OCI-LY1 (cell line): ENCODE data around the gene TBX1.

Source experiments
- H2AFZ ChIP-seq: fragments of 200-600 bp; sonication (generic), shearing (Covaris generic); 2 replicates; pipeline ENCODE4 v1.6.0; 2014; ENCODE audit warnings: antibody characterized with exemption, mild to moderate bottlenecking, low read length
- H3F3A ChIP-seq: fragments of 200-600 bp; sonication (generic), shearing (Covaris generic); 2 replicates; pipeline ENCODE4 v1.6.0; 2014; ENCODE audit warnings: mild to moderate bottlenecking, antibody characterized with exemption, low read length, moderate library complexity; ENCODE audit not compliant: insufficient read depth
- H3K27ac ChIP-seq: fragments of 200-600 bp; sonication (generic); 2 replicates; pipeline ENCODE4 v1.5.1; 2014; ENCODE audit warnings: low read length, mixed run types, mild to moderate bottlenecking, low read depth; ENCODE audit not compliant: poor library complexity, severe bottlenecking
- H3K27me3 ChIP-seq: fragments of 200-600 bp; sonication (generic); 2 replicates; pipeline ENCODE4 v1.6.0; 2014; ENCODE audit warnings: antibody characterized with exemption, mild to moderate bottlenecking, low read length, moderate library complexity; ENCODE audit not compliant: insufficient read depth
- H3K36me3 ChIP-seq: fragments of 200-600 bp; sonication (generic); 2 replicates; pipeline ENCODE4 v1.6.1; 2014; ENCODE audit warnings: mild to moderate bottlenecking, antibody characterized with exemption, low read length, moderate library complexity, mixed read lengths; ENCODE audit not compliant: insufficient read depth
- H3K4me1 ChIP-seq: fragments of 200-600 bp; sonication (generic); 2 replicates; pipeline ENCODE4 v1.5.1; 2014; ENCODE audit warnings: mild to moderate bottlenecking, low read length, moderate library complexity; ENCODE audit not compliant: insufficient read depth, severe bottlenecking
- H3K4me2 ChIP-seq: fragments of 200-600 bp; sonication (generic), shearing (Covaris generic); 2 replicates; pipeline ENCODE4 v1.6.1; 2014; ENCODE audit warnings: low read length
- H3K4me3 ChIP-seq: fragments of 200-600 bp; sonication (generic); 2 replicates; pipeline ENCODE4 v1.5.1; 2014; ENCODE audit warnings: low read length, low read depth, mild to moderate bottlenecking, mixed read lengths; ENCODE audit not compliant: poor library complexity, severe bottlenecking
- H3K79me2 ChIP-seq: fragments of 200-600 bp; shearing (Covaris generic); 2 replicates; pipeline ENCODE4 v1.6.1; 2016; ENCODE audit warnings: mixed run types, low read length, mixed read lengths; ENCODE audit not compliant: insufficient read depth
- H3K9ac ChIP-seq: fragments of 200-600 bp; sonication (generic), shearing (Covaris generic); 2 replicates; pipeline ENCODE4 v1.6.1; 2014; ENCODE audit warnings: mild to moderate bottlenecking, low read length, mixed read lengths
- H3K9me2 ChIP-seq: fragments of 200-600 bp; sonication (generic), shearing (Covaris generic); 2 replicates; pipeline ENCODE4 v1.6.1; 2014; ENCODE audit warnings: low read depth, mild to moderate bottlenecking, low read length, mixed read lengths
- H3K9me3 ChIP-seq: fragments of 200-600 bp; shearing (Covaris generic); 2 replicates; pipeline ENCODE4 v1.6.1; 2014; ENCODE audit warnings: low read length, mixed read lengths
- H4K20me1 ChIP-seq: fragments of 200-600 bp; sonication (generic), shearing (Covaris generic); 2 replicates; pipeline ENCODE4 v1.6.0; 2016; ENCODE audit warnings: mild to moderate bottlenecking, low read length; ENCODE audit not compliant: insufficient read depth
- CTCF ChIP-seq: fragments of 200-600 bp; sonication (generic), shearing (Covaris generic); IDR thresholded peaks from 2 replicates; pipeline ENCODE4 v1.5.1; 2017; ENCODE audit warnings: mild to moderate bottlenecking, antibody characterized with exemption, low read length, moderate library complexity, mixed read lengths
- EZH2 ChIP-seq: fragments of 200-600 bp; sonication (generic), shearing (Covaris generic); IDR thresholded peaks from 2 replicates; pipeline ENCODE4 v1.8.0; 2017; ENCODE audit warnings: borderline replicate concordance, mixed run types, mild to moderate bottlenecking, antibody characterized with exemption, low read length, moderate library complexity, mixed read lengths

Gene TBX1

DNA sequence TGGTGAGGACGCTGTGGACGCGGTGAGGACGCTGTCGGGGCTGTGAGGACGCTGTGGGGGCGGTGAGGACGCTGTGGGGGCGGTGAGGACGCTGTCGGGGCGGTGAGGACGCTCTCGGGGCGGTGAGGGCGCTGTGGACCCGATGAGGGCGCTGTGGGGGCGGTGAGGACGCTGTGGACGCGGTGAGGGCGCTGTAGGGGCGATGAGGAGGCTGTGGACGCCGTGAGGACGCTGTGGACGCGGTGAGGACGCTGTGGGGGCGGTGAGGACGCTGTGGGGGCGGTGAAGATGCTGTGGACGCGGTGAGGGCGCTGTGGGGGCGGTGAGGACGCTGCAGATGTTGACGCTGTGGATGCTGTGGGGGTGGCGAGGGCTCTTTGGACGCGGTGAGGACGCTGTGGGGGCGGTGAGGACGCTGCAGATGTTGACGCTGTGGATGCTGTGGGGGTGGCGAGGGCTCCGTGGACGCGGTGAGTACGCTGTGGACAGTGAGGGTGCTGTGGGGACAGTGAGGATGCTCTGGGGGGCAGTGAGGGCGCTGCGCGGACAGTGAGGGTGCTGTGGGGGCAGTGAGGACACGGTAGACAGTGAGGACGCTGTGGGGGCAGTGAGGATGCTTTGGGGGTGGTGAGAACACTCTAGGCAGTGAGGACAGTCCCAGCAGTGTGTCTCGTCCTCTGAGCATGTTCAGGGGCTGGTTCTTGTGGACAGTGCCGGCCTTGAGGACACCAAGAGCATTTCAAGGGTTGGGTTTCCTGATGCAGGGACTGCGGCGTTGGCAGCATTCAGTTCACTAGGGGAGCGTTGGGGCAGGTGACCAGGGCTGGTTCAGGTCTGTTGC, 33.0 kb upstream of the TBX1 start:
- no peak overlapping the region for H3K4me2 ChIP-seq
- no peaks in the 10 kb centered on the region for H3F3A ChIP-seq
- no peak for TF ChIP-seq EZH2
- no peak for TF ChIP-seq CTCF
- no peaks in the 10 kb centered on the region for H3K4me1 ChIP-seq
- H4K20me1 ChIP-seq: no peaks in the 10 kb centered on the region
- no peak overlapping the region for H2AFZ ChIP-seq
- no peaks in the 10 kb centered on the region for H3K9me3 ChIP-seq
- no peaks in the 10 kb centered on the region for H3K36me3 ChIP-seq
- H3K27me3 ChIP-seq: peaks cover 14% of the 10 kb centered on the region; the same call in 1 of the 2 replicates
- no peaks in the 10 kb centered on the region for H3K79me2 ChIP-seq
- no peak overlapping the region for H3K9ac ChIP-seq
- no peaks in the 10 kb centered on the region for H3K9me2 ChIP-seq
- H3K27ac ChIP-seq: no peak overlapping the region
- no peak overlapping the region for H3K4me3 ChIP-seq

- Histone ChIP-seq H3K27ac (no peak overlapping the region), H3K9me2 (no peaks in the 10 kb centered on the region), H3K9ac (no peak overlapping the region), H4K20me1 (no peaks in the 10 kb centered on the region), H3K4me1 (no peaks in the 10 kb centered on the region), H3K36me3 (no peaks in the 10 kb centered on the region), H3K79me2 (no peaks in the 10 kb centered on the region), H3K9me3 (no peaks in the 10 kb centered on the region), H3K4me2 (no peak overlapping the region), H3K27me3 (peaks cover 14% of the 10 kb centered on the region; the same call in 1 of the 2 replicates), H2AFZ (no peak overlapping the region), H3F3A (no peaks in the 10 kb centered on the region), H3K4me3 (no peak overlapping the region)
- TF ChIP-seq CTCF (no peak), EZH2 (no peak)
Observed at GRCh38 chr22:19728271-19728670, 32.3 kb upstream of the TBX1 start.

DNA sequence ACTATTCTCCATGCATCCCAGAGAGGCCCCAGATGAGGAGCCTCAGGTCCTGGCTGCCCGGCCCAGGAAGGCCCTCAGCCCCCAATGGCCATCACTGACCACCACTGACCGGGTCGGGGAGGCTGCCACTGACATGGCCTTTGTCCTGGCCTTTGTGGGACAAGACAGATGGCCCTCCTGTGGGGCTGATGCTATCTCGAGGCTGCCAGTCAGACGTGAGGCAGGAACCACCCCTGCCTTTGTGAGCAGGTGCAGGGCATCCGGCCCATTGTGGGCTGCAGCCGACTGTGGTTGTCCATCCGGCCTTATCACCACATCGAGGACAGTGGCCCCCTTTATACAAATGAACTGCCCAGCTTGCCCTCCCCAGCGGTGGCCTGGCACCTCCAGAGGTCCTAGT, 31.7 kb upstream of the TBX1 start:
- Histone ChIP-seq H3K9me3 (no peaks in the 10 kb centered on the region), H2AFZ (no peak overlapping the region), H3K79me2 (no peaks in the 10 kb centered on the region), H3K27ac (no peak overlapping the region), H4K20me1 (no peaks in the 10 kb centered on the region), H3K4me1 (no peaks in the 10 kb centered on the region), H3K4me2 (no peak overlapping the region), H3K9ac (no peak overlapping the region), H3K27me3 (peaks cover 14% of the 10 kb centered on the region; the same call in 1 of the 2 replicates), H3K9me2 (no peaks in the 10 kb centered on the region), H3K4me3 (no peak overlapping the region), H3F3A (no peaks in the 10 kb centered on the region), H3K36me3 (no peaks in the 10 kb centered on the region)
- TF ChIP-seq CTCF: no peak
- TF ChIP-seq EZH2: no peak
